Stimulated activated naive CD8-positive, alpha-beta T cell treated with anti-CD3 and anti-CD28 coated beads, Interleukin-15, amount 100 ng/mL, for 72 hours (primary cell): ENCODE measurements around the gene PCARE.

Source experiments
- ATAC-seq: fragments of 150-1000 bp; cut with Tn5 transposase; 2 replicates; pipeline ENCODE4 v1.10.0; 2021; ENCODE audit warnings: mild to moderate bottlenecking, moderate library complexity
- DNase-seq, 2 donors: peaks; one replicate each; pipeline ENCODE4 v3.0.0; 2021 to 2022
- H3K27ac Mint-ChIP-seq, 2 donors: one replicate each; pipeline ENCODE4 v1.8.0; 2022; ENCODE audit warnings: mild to moderate bottlenecking in 2 of 2, mixed read lengths in 2 of 2, moderate library complexity in 2 of 2
- H3K27me3 Mint-ChIP-seq: one replicate; pipeline ENCODE4 v1.8.0; 2022; ENCODE audit warnings: mixed read lengths
- H3K4me1 Mint-ChIP-seq: one replicate; pipeline ENCODE4 v1.8.0; 2022; ENCODE audit warnings: mild to moderate bottlenecking, mixed read lengths
- H3K4me3 Mint-ChIP-seq, 2 donors: one replicate each; pipeline ENCODE4 v1.8.0; 2022; ENCODE audit warnings: mild to moderate bottlenecking in 2 of 2, mixed read lengths in 2 of 2, moderate library complexity in 1 of 2
- H3K9me3 Mint-ChIP-seq, 2 donors: one replicate each; pipeline ENCODE4 v1.8.0; 2022; ENCODE audit warnings: mixed read lengths in 2 of 2

PCARE gene

GRCh38 chr2:29074411-29074810, at the start of gene PCARE:
TSS of gene PCARE (minus strand) at chr2:29074523. CDS start at chr2:29074261, 262 bp downstream.
- no peak for DNase-seq
- Mint-ChIP-seq H3K9me3 (peaks cover 0 to 13% of the 10 kb centered on the region in 2 donors), H3K4me3 (no peak within 1 kb of the TSS), H3K4me1 (no peaks in the 10 kb centered on the region), H3K27me3 (no peaks in the 10 kb centered on the region), H3K27ac (no peak within 1 kb of the TSS)
- no peak for ATAC-seq

DNA sequence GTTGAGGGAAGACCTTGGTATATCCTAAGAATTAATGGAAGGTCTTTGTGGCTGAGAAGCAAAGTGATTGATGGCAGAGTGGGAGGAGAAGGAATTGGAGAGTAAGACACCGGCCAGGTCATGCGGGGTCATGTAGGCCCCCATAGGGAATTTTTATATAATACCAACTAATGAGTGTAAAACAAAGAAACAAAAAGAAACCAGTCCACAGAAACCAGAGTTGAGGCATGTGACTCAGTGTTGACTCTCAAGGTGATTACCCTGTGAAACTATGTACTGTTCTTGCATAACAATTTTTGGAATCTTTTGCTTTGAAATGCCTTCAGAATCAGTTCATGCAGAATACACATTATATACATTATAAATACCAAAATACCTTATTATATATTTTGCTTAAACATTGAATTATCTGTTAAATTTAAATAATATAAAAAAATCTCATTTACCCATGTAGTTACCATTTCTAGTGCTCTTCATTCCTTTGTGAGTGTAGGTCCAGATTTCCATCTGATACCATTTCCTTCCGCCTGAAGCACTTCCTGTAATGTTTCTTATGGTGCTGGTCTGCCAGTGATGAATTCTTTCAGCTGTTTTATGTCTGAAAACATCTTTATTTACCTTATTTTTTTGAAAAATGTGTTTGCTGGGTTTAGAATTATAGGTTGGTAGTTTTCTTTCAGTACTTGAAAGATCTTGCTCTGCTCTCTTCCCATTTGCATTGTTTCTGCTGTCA, 49.5 kb upstream of the PCARE start:
- peak in 1 of 2 donors; percentile 19 for DNase-seq
- H3K4me1 Mint-ChIP-seq, result peaks cover 48% of the 10 kb centered on the region
- H3K9me3 Mint-ChIP-seq, result peaks cover 17 to 29% of the 10 kb centered on the region in 2 donors
- peak overlapping the region; percentile 40 to 46 for H3K4me3 Mint-ChIP-seq
- peak; percentile 98 for ATAC-seq
- H3K27ac Mint-ChIP-seq, result peak overlapping the region; percentile 38 to 68
- H3K27me3 Mint-ChIP-seq, result no peaks in the 10 kb centered on the region

GRCh38 chr2:29120846-29121245, 46.5 kb upstream of the PCARE start:
- Mint-ChIP-seq H3K27me3 (no peaks in the 10 kb centered on the region), H3K9me3 (peaks cover 17 to 28% of the 10 kb centered on the region in 2 donors), H3K4me1 (peaks cover 63% of the 10 kb centered on the region), H3K27ac (no peak overlapping the region), H3K4me3 (no peak overlapping the region)
- DNase-seq, result no peak
- no peak for ATAC-seq

- DNase-seq, result no peak
- ATAC-seq, result no peak
- Mint-ChIP-seq H3K9me3 (peaks cover 10 to 12% of the 10 kb centered on the region in 2 donors), H3K27ac (peak overlapping the region; percentile 19 to 69), H3K4me3 (peak overlapping the region in 1 of 2 donors; percentile 16), H3K27me3 (peaks cover 9% of the 10 kb centered on the region), H3K4me1 (peaks cover 61% of the 10 kb centered on the region)
Measured at GRCh38 chr2:29119211-29119610, 44.9 kb upstream of the PCARE start.

- ATAC-seq (no peak), DNase-seq (no peak)
- Mint-ChIP-seq H3K27ac (no peak overlapping the region), H3K27me3 (peaks cover 22% of the 10 kb centered on the region), H3K9me3 (no peaks in the 10 kb centered on the region), H3K4me1 (peaks cover 53% of the 10 kb centered on the region), H3K4me3 (peak overlapping the region; percentile 85 to 93)
Measured at GRCh38 chr2:29117636-29118303, 43.4 kb upstream of the PCARE start.

GRCh38 chr2:29115797-29116781, 41.8 kb upstream of the PCARE start:
- ATAC-seq, result peak; percentile 68
- Mint-ChIP-seq H3K9me3 (no peaks in the 10 kb centered on the region), H3K4me3 (peak overlapping the region; percentile 85 to 93), H3K27me3 (peaks cover 22% of the 10 kb centered on the region), H3K27ac (peak overlapping the region; percentile 91 to 92), H3K4me1 (peaks cover 59% of the 10 kb centered on the region)
- peak; percentile 37 to 70 for DNase-seq

GRCh38 chr2:29114946-29115609, 40.8 kb upstream of the PCARE start, which contains the start of gene CLIP4:
TSS of gene CLIP4 (plus strand) at chr2:29115415. CDS start at chr2:29121389, 5,974 bp downstream.
- Mint-ChIP-seq H3K27ac (peak within 1 kb of the TSS; percentile 92 to 99), H3K4me3 (peak within 1 kb of the TSS; percentile 92 to 93), H3K27me3 (peaks cover 22% of the 10 kb centered on the region), H3K9me3 (no peaks in the 10 kb centered on the region), H3K4me1 (peaks cover 57% of the 10 kb centered on the region)
- peak; percentile 75 to 79 for DNase-seq
- ATAC-seq, result peak; percentile 83

GRCh38 chr2:29114586-29114945, 40.2 kb upstream of the PCARE start:
- peak overlapping the region; percentile 83 to 92 for H3K4me3 Mint-ChIP-seq
- H3K27ac Mint-ChIP-seq, result peak overlapping the region; percentile 90 to 99
- peaks cover 22% of the 10 kb centered on the region for H3K27me3 Mint-ChIP-seq
- peak in 1 of 2 donors; percentile 18 for DNase-seq
- no peaks in the 10 kb centered on the region for H3K9me3 Mint-ChIP-seq
- ATAC-seq, result no peak
- H3K4me1 Mint-ChIP-seq, result peaks cover 52% of the 10 kb centered on the region

GRCh38 chr2:29113891-29114321, 39.6 kb upstream of the PCARE start:
- Mint-ChIP-seq H3K4me1 (peaks cover 45% of the 10 kb centered on the region), H3K4me3 (peak overlapping the region in 1 of 2 donors; percentile 5), H3K9me3 (no peaks in the 10 kb centered on the region), H3K27ac (peak overlapping the region in 1 of 2 donors; percentile 52), H3K27me3 (peaks cover 22% of the 10 kb centered on the region)
- DNase-seq, result no peak
- no peak for ATAC-seq

DNA sequence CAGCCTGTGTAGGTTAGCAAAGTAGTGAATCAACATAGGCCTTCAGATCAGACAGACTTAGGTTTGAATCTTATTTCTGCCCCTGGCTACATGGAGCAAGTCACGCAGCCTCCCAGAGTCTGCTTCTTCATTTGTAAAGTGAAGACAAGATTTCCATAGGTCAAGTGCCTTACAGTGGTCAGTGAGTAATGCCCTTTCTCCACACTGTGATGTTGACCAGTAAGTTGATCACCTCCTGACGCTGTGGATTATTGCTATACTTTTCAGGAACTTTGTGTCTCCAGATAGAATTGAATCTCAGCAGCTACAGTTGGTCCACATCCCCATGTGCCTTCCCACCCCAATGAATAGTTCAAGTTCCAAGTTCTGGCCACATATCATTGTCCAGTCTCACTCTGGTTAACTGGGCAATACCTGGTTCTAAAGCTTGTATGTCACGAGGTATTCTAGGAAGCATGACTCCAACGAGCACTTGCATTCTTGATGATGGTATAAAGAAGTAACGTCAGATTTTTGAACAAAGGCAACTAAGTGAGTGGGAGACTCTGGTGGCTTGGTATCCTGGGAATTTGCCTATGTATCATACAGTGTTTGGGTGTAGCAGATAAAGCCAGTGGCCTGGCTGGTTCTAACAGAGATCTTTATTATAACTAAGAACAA, 38.8 kb upstream of the PCARE start:
- Mint-ChIP-seq H3K4me3 (no peak overlapping the region), H3K27ac (no peak overlapping the region), H3K27me3 (peaks cover 22% of the 10 kb centered on the region), H3K9me3 (no peaks in the 10 kb centered on the region), H3K4me1 (peaks cover 39% of the 10 kb centered on the region)
- no peak for DNase-seq
- no peak for ATAC-seq

- Mint-ChIP-seq H3K9me3 (no peaks in the 10 kb centered on the region), H3K27ac (no peak overlapping the region), H3K4me1 (peaks cover 31% of the 10 kb centered on the region), H3K4me3 (no peak overlapping the region), H3K27me3 (peaks cover 22% of the 10 kb centered on the region)
- DNase-seq (no peak), ATAC-seq (no peak)
Measured at GRCh38 chr2:29112379-29112778, 38.1 kb upstream of the PCARE start.

DNA sequence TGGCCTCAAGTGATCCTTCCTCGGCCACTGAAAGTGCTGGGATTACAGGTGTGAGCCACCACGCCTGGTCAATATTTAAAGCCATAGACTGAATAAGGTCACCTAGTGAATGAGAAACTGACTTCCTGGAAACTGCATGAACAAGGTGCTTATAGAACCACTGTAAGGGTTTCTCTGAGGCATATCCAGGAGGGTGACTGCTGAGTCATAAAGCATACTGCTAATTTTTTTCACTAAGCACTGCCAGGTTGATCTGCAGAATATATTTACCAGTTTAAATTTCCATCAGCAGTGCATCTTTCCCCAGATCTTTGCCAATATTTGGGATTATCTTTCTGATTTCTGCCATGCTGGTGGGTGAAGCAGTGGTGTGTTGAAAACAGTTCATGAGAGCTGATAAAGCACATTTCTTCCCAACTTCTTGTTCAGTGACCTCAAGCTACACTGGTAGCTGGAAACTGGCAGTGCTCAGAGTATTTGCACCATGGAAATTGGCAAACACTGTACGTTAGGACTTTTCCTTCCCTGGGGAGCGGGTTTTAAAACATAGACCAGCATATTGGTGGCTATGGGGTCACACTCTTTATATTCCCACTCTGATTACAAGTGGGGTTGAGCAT, 36.7 kb upstream of the PCARE start:
- no peak overlapping the region for H3K27ac Mint-ChIP-seq
- H3K4me1 Mint-ChIP-seq, result peaks cover 23% of the 10 kb centered on the region
- peaks cover 22% of the 10 kb centered on the region for H3K27me3 Mint-ChIP-seq
- H3K9me3 Mint-ChIP-seq, result no peaks in the 10 kb centered on the region
- DNase-seq (peak in 1 of 2 donors; percentile 13), ATAC-seq (peak; percentile 43)
- no peak overlapping the region for H3K4me3 Mint-ChIP-seq

GRCh38 chr2:29109246-29109645, 34.9 kb upstream of the PCARE start:
- DNase-seq (no peak), ATAC-seq (no peak)
- no peak overlapping the region for H3K4me3 Mint-ChIP-seq
- H3K9me3 Mint-ChIP-seq, result no peaks in the 10 kb centered on the region
- peaks cover 15% of the 10 kb centered on the region for H3K4me1 Mint-ChIP-seq
- H3K27ac Mint-ChIP-seq, result no peak overlapping the region
- H3K27me3 Mint-ChIP-seq, result peaks cover 13% of the 10 kb centered on the region

- no peaks in the 10 kb centered on the region for H3K9me3 Mint-ChIP-seq
- no peak overlapping the region for H3K4me3 Mint-ChIP-seq
- peaks cover 3% of the 10 kb centered on the region for H3K27me3 Mint-ChIP-seq
- peaks cover 8% of the 10 kb centered on the region for H3K4me1 Mint-ChIP-seq
- ATAC-seq, result no peak
- no peak for DNase-seq
- no peak overlapping the region for H3K27ac Mint-ChIP-seq
Measured at GRCh38 chr2:29108225-29108624, 33.9 kb upstream of the PCARE start.
